SK-N-MC (cell line): ENCODE measurements around the gene BMP4.

Source experiments
- EZH2 ChIP-seq: fragments of 200-600 bp; sonication (generic); IDR thresholded peaks from one replicate; pipeline ENCODE4 v1.6.1; 2017; ENCODE audit warnings: antibody characterized with exemption
- FOXP2 ChIP-seq: optimal IDR thresholded peaks from 2 replicates; pipeline ENCODE3; 2011; ENCODE audit warnings: mild to moderate bottlenecking, moderate library complexity; ENCODE audit not compliant: insufficient read depth; ENCODE audit errors: extremely low read length, control extremely low read depth
- POLR2AphosphoS5 ChIP-seq: IDR thresholded peaks from 2 replicates; pipeline ENCODE4 v1.6.1; 2012; ENCODE audit warnings: mild to moderate bottlenecking, low read depth, low read length, borderline replicate concordance

DNA sequence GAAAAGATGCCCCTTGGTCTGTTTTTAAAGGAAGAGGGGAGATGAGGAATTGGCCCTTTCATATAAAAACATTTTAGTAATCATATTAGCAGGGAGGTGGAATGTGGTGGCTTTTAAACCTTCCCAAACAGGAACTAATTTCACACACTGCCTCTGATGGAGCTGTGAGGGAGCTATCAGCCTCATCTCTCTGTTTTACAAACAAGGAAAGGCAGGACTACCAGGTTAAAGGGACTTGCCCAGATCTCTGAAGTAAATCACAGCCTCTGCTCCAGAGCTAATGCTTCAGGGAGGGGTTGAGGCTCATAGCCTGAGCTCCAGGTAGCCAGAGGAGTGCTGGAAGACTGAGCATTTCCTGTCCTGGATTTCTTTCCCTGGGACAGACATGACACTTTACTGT lies 1.1 kb upstream of the BMP4 start:
- TF ChIP-seq EZH2 = no peak
- no peak for TF ChIP-seq POLR2AphosphoS5
- TF ChIP-seq FOXP2 = no peak
